Measurements from ENCODE around the gene DBET.
"Not testable (repeated sequence)": the region's sequence is repeated elsewhere in the genome, so short reads cannot be mapped to it uniquely, and the experiment has no call there.

DNA sequence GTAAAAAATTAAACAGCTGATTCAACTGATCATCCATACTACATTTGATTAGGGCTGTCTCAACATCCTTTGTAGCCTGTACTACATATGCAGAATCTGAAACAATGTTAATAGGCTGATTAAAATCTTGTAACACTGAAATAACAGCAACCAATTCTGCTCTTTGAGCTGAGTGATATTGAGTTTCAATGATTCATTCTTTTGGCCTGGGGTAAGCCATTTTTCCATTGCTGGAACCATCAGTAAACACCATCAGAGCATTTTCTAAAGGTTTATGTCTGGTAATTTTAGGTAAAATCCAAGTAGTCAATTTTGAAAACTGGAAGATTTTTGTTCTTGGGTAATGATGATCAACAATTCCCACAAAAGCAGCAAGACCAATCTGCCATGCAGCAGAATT lies 45.7 kb downstream of the DBET start:
- TF ChIP-seq POLR2A (IDR thresholded peaks at IDR 0.05; ENCODE audit: low read length); GATA1 (IDR thresholded peaks at IDR 0.05; ENCODE audit: low read depth, low read length): not testable (repeated sequence)
